Measurements from ENCODE around the gene NIM1K. TPM values are rescaled to one million over a fixed set of nuclear protein-coding genes. Genes with fewer than 3 reads are reported as not detected.

NIM1K gene
- total RNA-seq, 1 donor from 2014 or later: 0.54 TPM

DNA sequence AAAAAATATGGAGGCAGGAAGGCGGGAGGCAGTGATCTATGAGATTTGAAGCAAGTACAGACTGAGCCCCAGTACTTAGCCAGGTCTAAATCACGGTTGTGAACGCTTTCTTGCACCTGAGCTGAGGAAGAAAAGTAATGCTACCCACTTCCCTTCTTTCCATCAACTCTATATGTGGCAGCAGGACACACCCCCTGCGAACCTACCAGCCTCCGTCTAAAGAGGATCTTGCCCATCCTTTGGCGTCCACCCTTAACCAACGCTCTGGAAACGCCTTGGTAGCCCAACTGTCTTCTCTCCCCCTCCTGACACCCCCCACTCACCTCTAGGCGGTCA, 120.6 kb downstream of the NIM1K start:
- Mint-ChIP-seq H3K27me3 (ENCODE audit: low read depth, unreplicated experiment) (no peaks in the 10 kb centered on the region), H3K4me1 (ENCODE audit: low read depth, unreplicated experiment) (peaks cover 61% of the 10 kb centered on the region), H3K4me3 (ENCODE audit: unreplicated experiment) (peak overlapping the region; percentile 100), H3K9me3 (ENCODE audit: unreplicated experiment) (no peaks in the 10 kb centered on the region), H3K27ac (ENCODE audit: unreplicated experiment) (peak overlapping the region; percentile 98), H3K36me3 (ENCODE audit: low read depth, unreplicated experiment) (peaks cover 2% of the 10 kb centered on the region)
- Histone ChIP-seq H3K27me3 (ENCODE audit: insufficient read depth, low read length) (no peaks in the 10 kb centered on the region), H4K20me1 (ENCODE audit: insufficient read depth, low read length) (peaks cover 50% of the 10 kb centered on the region), H3K27ac (ENCODE audit: low read depth, low read length) (peak overlapping the region; percentile 84), H3K4me3 (ENCODE audit: insufficient read depth, low read depth, low read length) (peak overlapping the region; percentile 89), H3K9ac (ENCODE audit: low read length) (peak overlapping the region; percentile 94), H3K9me3 (ENCODE audit: insufficient read depth, low read depth, low read length) (no peaks in the 10 kb centered on the region), H2AFZ (ENCODE audit: low read depth, low read length) (peak overlapping the region; percentile 72), H3K79me2 (ENCODE audit: insufficient read depth, low read length) (peaks cover 55% of the 10 kb centered on the region), H3K36me3 (ENCODE audit: insufficient read depth, low read length) (no peaks in the 10 kb centered on the region), H3K4me1 (ENCODE audit: insufficient read depth, low read length) (peaks cover 14% of the 10 kb centered on the region), H3K4me2 (ENCODE audit: low read length) (peak overlapping the region; percentile 87)
- no peak for FAIRE-seq
- no peak for DNase-seq (ENCODE audit: low read depth)
- TF ChIP-seq, protein P1, sequence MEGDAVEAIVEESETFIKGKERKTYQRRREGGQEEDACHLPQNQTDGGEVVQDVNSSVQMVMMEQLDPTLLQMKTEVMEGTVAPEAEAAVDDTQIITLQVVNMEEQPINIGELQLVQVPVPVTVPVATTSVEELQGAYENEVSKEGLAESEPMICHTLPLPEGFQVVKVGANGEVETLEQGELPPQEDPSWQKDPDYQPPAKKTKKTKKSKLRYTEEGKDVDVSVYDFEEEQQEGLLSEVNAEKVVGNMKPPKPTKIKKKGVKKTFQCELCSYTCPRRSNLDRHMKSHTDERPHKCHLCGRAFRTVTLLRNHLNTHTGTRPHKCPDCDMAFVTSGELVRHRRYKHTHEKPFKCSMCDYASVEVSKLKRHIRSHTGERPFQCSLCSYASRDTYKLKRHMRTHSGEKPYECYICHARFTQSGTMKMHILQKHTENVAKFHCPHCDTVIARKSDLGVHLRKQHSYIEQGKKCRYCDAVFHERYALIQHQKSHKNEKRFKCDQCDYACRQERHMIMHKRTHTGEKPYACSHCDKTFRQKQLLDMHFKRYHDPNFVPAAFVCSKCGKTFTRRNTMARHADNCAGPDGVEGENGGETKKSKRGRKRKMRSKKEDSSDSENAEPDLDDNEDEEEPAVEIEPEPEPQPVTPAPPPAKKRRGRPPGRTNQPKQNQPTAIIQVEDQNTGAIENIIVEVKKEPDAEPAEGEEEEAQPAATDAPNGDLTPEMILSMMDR (IDR thresholded peaks at IDR 0.05; ENCODE audit: insufficient read depth, low read depth, low read length): no peak
- no peak for TF ChIP-seq EZH2 (IDR thresholded peaks at IDR 0.05; ENCODE audit: insufficient read depth, low read length)

DNA sequence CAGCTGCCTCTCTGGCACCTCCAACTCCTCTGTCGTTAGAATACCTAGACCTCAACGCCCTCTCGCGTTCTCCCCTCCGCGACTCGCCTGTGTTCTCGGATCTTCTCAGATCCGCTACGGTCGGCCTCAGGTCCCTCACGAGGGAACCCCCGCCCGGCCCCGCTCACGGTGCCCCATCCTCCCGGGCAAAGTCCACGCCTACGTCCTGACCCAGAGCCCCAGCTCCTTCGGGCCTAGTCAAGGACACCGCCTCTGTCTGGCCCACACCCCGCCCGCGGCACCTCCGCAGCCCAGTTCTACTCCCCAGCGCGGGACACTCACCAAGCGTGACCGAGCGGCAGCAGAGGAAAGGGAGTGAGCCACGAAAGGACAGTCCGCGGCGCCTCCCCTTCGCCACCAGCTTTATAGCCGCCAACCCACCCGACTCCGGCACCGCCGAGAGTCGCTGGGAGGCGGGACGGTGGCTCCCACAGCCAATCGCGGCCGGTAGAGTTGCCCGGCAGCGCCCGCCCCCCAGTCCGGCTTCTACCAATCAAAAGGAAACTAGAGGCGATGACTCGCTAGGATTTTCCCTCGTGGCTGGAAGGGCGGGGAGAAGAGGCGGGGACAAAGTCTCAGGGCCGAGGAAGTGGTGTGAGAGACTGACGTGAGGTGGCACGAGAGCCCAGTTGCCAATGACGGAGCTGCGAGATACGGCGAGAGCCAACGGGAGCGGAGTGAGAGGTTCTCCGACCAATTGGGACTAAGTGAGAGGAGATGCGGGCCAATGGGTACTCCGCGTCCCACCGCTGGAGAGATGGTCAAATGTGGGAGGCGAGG, 121.2 kb downstream of the NIM1K start, which contains the start of gene HMGCS1:
HMGCS1 (minus strand) TSS at position 378 of the 819 bp plus-strand sequence. CDS start 14,447 bp downstream, outside the sequence.
- no peaks in the 10 kb centered on the region for H3K27me3 Mint-ChIP-seq (ENCODE audit: low read depth, unreplicated experiment)
- FAIRE-seq: no peak
- Histone ChIP-seq H3K9me3 (ENCODE audit: insufficient read depth, low read depth, low read length) (no peaks in the 10 kb centered on the region), H3K9ac (ENCODE audit: low read length) (peak within 1 kb of the TSS; percentile 94), H3K79me2 (ENCODE audit: insufficient read depth, low read length) (peaks cover 49% of the 10 kb centered on the region), H4K20me1 (ENCODE audit: insufficient read depth, low read length) (peaks cover 44% of the 10 kb centered on the region), H3K36me3 (ENCODE audit: insufficient read depth, low read length) (no peaks in the 10 kb centered on the region), H3K27me3 (ENCODE audit: insufficient read depth, low read length) (no peaks in the 10 kb centered on the region), H3K4me2 (ENCODE audit: low read length) (peak within 1 kb of the TSS; percentile 87), H3K4me3 (ENCODE audit: insufficient read depth, low read depth, low read length) (peak within 1 kb of the TSS; percentile 89), H2AFZ (ENCODE audit: low read depth, low read length) (peak within 1 kb of the TSS; percentile 79), H3K27ac (ENCODE audit: low read depth, low read length) (peak within 1 kb of the TSS; percentile 84), H3K4me1 (ENCODE audit: insufficient read depth, low read length) (peaks cover 14% of the 10 kb centered on the region)
- no peaks in the 10 kb centered on the region for H3K9me3 Mint-ChIP-seq (ENCODE audit: unreplicated experiment)
- peaks cover 2% of the 10 kb centered on the region for H3K36me3 Mint-ChIP-seq (ENCODE audit: low read depth, unreplicated experiment)
- peaks cover 56% of the 10 kb centered on the region for H3K4me1 Mint-ChIP-seq (ENCODE audit: low read depth, unreplicated experiment)
- peak; percentile 100 for DNase-seq (ENCODE audit: low read depth)
- TF ChIP-seq, protein P1 (IDR thresholded peaks at IDR 0.05; ENCODE audit: insufficient read depth, low read depth, low read length): no peak
- TF ChIP-seq EZH2 (IDR thresholded peaks at IDR 0.05; ENCODE audit: insufficient read depth, low read length): no peak
- H3K4me3 Mint-ChIP-seq (ENCODE audit: unreplicated experiment): peak within 1 kb of the TSS; percentile 100
- peak within 1 kb of the TSS; percentile 98 for H3K27ac Mint-ChIP-seq (ENCODE audit: unreplicated experiment)

All from astrocyte (in vitro differentiated cells and primary cell).